Dedifferentiated amniotic fluid mesenchymal stem cell (primary cell): ENCODE measurements around the gene CCNA1.
A peak's percentile ranks its signal among the peaks of the same experiment; 100 is the strongest.

Source experiments
- DNase-seq: peaks from one replicate; pipeline ENCODE4 v3.0.0-alpha.2; 2016; ENCODE audit errors: extremely low spot score

CCNA1 gene

DNA sequence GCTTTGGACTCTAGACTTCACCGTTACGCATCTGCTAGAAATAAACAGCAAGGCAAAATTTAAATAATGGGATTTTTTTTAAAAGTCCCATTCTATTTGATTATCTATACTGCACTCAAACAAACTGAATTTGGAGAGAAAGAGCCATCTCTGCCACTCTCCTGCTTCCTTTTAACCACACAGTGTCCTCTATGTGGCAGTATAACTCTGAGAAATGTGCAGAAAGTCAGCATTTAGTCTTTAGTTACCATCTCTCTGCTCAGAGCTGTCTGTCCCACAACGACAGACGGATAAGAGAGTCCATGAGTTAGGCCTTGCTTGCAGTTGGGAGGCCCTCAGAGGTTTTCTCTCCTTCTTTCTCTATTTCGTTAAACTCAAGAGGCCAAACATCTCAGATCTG, 21.2 kb downstream of the CCNA1 start:
- peak; percentile 28 for DNase-seq

DNA sequence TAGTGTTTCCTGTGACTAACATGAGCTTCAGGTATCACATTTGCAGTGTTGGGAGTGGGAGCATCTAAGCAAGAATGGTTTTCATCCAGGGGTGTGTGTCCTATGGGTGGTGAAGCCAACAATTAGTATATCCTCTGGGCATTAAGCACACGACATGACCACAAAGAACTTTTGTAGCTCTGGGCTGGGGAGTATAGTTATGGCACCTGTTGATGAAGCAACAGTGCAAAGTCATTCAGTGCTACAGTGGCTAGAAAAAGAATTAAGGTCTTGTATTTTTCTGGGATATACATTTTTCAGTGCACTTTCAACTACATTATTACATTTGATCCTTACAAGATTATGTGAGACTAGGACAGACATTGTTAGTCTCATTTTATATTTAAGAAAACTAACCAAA, 21.8 kb downstream of the CCNA1 start:
- DNase-seq = no peak

- no peak for DNase-seq
These were observed 22.7 kb downstream of the CCNA1 start for GRCh38 chr13:36454987-36455386.

GRCh38 chr13:36456577-36456976, 24.3 kb downstream of the CCNA1 start:
- DNase-seq = no peak

- no peak for DNase-seq
These were observed 29.2 kb downstream of the CCNA1 start for GRCh38 chr13:36461506-36461905.

DNA sequence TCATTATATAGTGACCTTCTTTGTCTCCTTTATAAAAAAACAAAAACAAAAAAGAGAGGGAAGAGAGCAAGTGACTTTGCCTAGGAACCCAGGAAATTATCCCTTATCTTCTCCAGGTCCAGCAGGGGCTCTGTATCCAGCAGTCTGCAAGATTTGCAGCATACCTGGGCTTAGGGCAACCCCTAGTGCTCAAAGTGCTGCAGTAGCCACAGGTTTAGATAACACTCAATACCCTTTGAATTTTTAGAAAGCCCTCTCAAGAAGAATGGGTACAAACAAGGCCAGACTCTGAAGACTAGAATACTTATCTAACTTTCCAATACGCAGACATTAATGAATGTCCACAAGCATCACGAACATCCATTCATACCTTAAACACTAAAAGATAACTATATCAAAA, 43.2 kb downstream of the CCNA1 start:
- no peak for DNase-seq

DNA sequence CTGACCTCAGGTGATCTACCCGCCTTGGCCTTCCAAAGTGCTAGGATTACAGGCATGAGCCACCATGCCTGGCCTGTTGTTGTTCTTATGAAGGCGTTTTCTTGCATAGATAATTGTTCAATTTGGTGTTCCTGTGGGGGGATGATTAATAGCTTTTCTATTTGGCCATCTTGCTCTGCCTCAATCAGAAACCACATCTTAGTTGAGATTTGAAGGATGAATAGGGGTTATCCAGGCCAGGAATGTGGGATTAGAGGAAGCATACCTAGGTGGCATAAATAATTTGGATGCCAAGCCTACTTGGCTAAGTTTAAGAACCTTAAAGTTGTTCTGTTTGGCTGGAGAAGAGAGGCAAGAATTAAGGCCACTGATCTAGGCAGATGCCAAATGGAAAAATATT, 44.4 kb downstream of the CCNA1 start:
- no peak for DNase-seq

GRCh38 chr13:36480726-36481427, 48.6 kb downstream of the CCNA1 start:
- DNase-seq = no peak

DNA sequence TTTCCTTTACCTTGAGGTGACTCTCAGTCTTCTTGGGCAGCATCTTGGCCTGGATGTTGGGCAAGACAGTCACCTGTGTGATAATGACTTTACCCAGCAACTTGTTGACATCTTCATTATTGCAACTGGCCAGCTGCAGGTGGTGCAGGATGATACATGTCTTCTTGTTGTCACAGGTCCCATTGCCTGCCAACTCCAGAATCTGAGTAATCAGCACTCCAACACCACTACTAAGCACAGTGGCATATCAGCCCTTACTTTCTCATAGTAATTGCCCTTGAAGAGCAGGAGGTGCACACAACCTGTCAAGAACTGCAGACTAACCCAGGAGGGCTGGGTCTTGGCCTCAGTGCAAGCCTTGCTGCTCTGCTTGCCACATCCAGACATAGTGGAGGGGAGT, 57.8 kb downstream of the CCNA1 start:
- no peak for DNase-seq
